Upper lobe of left lung (tissue), 4 donors: ENCODE results near the gene CACHD1.

Source experiments
- CTCF ChIP-seq, 6 experiments: fragments of 450-650 bp in 4 of 6; fragments of 200-600 bp in 2 of 6; sonication (generic) in 2 of 6; IDR thresholded peaks; one replicate each; pipeline ENCODE4 v1.5.1; 2016 to 2019; ENCODE audit warnings: antibody characterized with exemption in 6 of 6
- POLR2AphosphoS5 ChIP-seq, 2 donors: sonication (generic); formaldehyde crosslinking; IDR thresholded peaks; one replicate each; pipeline ENCODE4 v1.5.1; 2017; ENCODE audit warnings: antibody characterized with exemption in 2 of 2

- TF ChIP-seq POLR2AphosphoS5 (IDR thresholded peaks at IDR 0.05) (no peak), CTCF (IDR thresholded peaks at IDR 0.05) (no peak)
These were observed 180.5 kb downstream of the CACHD1 start for GRCh38 chr1:64650411-64650810.
